Thoracic aorta (tissue), 2 donors: Measurements from ENCODE around the gene NPR1. TPM values are rescaled to one million over a fixed set of nuclear protein-coding genes. Genes with fewer than 3 reads are reported as not detected.
A peak's percentile ranks its signal among the peaks of the same experiment; 100 is the strongest.

Source experiments
- ATAC-seq: fragments of 150-250 bp; one replicate; pipeline ENCODE4 v1.8.0; 2017; ENCODE audit warnings: low read depth; ENCODE audit not compliant: insufficient number of reproducible peaks, low FRiP score
- DNase-seq: peaks from one replicate; pipeline ENCODE4 v3.0.0-alpha.2; 2020; ENCODE audit warnings: low spot score
- H3K27ac ChIP-seq, 2 donors: fragments of 200-600 bp; sonication (generic); 1 replicate in 1 of 2; 2 replicates in 1 of 2; pipeline ENCODE4 v1.5.1; 2016; ENCODE audit warnings: mild to moderate bottlenecking in 2 of 2, moderate library complexity in 2 of 2
- H3K27me3 ChIP-seq: fragments of 200-600 bp; sonication (generic); replicated peaks from 2 replicates; pipeline ENCODE4 v1.6.0; 2016; ENCODE audit warnings: mild to moderate bottlenecking; ENCODE audit not compliant: insufficient read depth
- H3K36me3 ChIP-seq: fragments of 200-600 bp; sonication (generic); one replicate; pipeline ENCODE4 v1.5.1; 2016
- H3K4me1 ChIP-seq, 2 donors: fragments of 200-600 bp; sonication (generic); 1 replicate in 1 of 2; 2 replicates in 1 of 2; pipeline versions ENCODE4 v1.5.1 to v1.6.0; 2016; ENCODE audit warnings: low read depth in 2 of 2, mild to moderate bottlenecking in 1 of 2; ENCODE audit not compliant: control insufficient read depth in 1 of 2
- H3K4me3 ChIP-seq: fragments of 200-600 bp; sonication (generic); 2 replicates; pipeline ENCODE4 v1.5.1; 2016; ENCODE audit warnings: mild to moderate bottlenecking
- H3K9me3 ChIP-seq: fragments of 200-600 bp; sonication (generic); 2 replicates; pipeline ENCODE4 v1.5.1; 2016
- total RNA-seq, 2 donors: library from RNA; depleted of rRNA; stranded (reverse); fragments of >200 nt; gene quantifications; one replicate each; pipeline versions ENCODE4 v1.1.0 to v1.2.3, GENCODE V29; 2016
- TF ChIP-seq, protein P1 (sequence below): fragments of 200-600 bp; sonication (generic); IDR thresholded peaks from one replicate; pipeline ENCODE4 v1.5.1; 2019; ENCODE audit warnings: antibody characterized with exemption

NPR1 gene
- total RNA-seq, 2 donors from 2014 or later: 279 to 293 TPM

DNA sequence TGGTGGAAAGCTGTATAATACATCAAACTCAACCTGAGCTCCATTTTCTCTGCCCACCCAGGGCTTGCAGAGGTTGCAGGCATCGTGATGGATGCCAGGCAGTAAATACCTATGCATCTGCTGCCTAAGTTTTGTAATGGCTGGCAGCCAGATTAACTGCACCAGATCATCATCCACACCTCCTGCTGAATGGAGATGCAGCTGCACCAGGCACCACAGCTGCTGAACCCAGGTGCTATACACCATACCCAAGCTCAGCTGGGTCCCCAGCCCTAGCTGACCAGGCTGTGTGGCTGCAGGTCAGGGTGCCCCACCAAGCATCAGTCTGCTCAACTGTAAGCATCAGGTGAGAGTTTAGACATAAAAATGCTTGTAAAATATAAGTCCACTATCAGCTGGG lies 26.7 kb upstream of the NPR1 start:
- no peaks in the 10 kb centered on the region for H3K36me3 ChIP-seq
- H3K27me3 ChIP-seq: no peaks in the 10 kb centered on the region
- no peaks in the 10 kb centered on the region for H3K9me3 ChIP-seq
- H3K4me1 ChIP-seq: peaks cover 10 to 13% of the 10 kb centered on the region in 2 donors
- DNase-seq (no peak), ATAC-seq (no peak)
- H3K27ac ChIP-seq: no peak overlapping the region
- TF ChIP-seq, protein P1, sequence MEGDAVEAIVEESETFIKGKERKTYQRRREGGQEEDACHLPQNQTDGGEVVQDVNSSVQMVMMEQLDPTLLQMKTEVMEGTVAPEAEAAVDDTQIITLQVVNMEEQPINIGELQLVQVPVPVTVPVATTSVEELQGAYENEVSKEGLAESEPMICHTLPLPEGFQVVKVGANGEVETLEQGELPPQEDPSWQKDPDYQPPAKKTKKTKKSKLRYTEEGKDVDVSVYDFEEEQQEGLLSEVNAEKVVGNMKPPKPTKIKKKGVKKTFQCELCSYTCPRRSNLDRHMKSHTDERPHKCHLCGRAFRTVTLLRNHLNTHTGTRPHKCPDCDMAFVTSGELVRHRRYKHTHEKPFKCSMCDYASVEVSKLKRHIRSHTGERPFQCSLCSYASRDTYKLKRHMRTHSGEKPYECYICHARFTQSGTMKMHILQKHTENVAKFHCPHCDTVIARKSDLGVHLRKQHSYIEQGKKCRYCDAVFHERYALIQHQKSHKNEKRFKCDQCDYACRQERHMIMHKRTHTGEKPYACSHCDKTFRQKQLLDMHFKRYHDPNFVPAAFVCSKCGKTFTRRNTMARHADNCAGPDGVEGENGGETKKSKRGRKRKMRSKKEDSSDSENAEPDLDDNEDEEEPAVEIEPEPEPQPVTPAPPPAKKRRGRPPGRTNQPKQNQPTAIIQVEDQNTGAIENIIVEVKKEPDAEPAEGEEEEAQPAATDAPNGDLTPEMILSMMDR: no peak
- H3K4me3 ChIP-seq: no peak overlapping the region

GRCh38 chr1:153652805-153653500 lies 25.5 kb upstream of the NPR1 start:
- ATAC-seq: no peak
- Histone ChIP-seq H3K9me3 (no peaks in the 10 kb centered on the region), H3K4me3 (no peak overlapping the region), H3K27me3 (no peaks in the 10 kb centered on the region), H3K4me1 (peaks cover 10 to 13% of the 10 kb centered on the region in 2 donors), H3K27ac (peak overlapping the region; percentile 26 to 38), H3K36me3 (no peaks in the 10 kb centered on the region)
- TF ChIP-seq, protein P1: no peak
- DNase-seq: no peak

DNA sequence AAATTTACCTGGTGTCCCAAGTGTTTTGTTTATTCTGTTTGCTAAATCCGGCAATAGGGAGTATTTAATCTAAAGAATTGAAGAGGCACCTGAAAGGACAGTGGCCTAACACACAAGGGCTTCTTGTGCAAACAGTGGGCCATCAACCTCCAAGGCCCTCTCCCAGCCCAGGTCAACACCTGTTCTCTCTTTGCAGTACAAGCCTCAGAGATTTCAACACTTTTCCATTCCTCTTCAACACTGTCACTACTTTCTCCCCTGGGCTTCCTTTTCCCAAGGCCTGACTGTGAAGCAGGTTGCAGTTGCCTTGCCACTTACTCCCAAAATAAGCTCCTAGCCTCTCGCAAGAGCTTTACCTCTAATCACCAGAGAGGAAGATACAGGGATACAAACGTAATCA lies 23.2 kb upstream of the NPR1 start:
- DNase-seq (no peak), ATAC-seq (no peak)
- no peak overlapping the region for H3K4me3 ChIP-seq
- no peak overlapping the region for H3K27ac ChIP-seq
- H3K9me3 ChIP-seq: no peaks in the 10 kb centered on the region
- no peaks in the 10 kb centered on the region for H3K36me3 ChIP-seq
- H3K4me1 ChIP-seq: peaks cover 0 to 10% of the 10 kb centered on the region in 2 donors
- H3K27me3 ChIP-seq: no peaks in the 10 kb centered on the region
- TF ChIP-seq, protein P1: no peak

DNA sequence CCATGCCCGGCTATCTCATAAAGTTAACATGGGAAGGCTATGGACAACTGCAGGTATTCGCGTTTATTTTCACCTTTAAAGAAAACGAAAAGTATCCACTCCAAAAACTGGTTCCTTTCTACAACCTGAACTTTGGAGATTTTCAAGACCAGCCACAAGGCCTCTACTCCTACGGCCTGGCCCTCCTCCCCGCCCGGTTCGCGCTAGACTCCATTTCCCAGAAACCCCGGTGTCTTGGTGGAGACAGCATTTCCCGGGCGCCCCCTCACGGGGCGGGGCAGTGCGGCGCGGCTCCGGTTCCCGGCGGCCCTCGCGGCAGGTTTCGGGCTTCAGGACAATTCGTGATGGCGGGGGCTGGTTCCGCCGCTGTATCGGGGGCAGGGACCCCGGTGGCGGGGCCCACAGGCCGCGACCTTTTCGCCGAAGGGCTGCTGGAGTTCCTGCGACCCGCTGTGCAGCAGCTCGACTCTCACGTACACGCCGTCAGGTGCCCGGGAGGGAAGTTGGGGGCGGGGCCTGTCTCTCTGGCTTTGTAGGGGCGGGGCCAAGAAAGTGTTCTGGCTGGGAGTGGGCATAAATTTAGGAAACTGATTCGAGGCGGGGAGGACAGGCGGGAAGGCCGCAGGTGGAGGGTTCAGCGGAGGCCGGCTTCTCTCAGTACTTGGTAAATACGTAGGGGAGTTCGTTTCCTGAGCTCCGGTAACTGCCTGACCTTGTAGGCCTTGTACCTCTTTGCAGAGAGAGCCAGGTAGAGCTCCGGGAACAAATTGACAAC lies 19.9 kb upstream of the NPR1 start, which contains the start of gene SNAPIN:
TSS of gene SNAPIN (plus strand) at position 304 of the 775 bp plus-strand sequence. CDS start at position 345, 41 bp downstream.
- ATAC-seq (peak; percentile 89), DNase-seq (peak; percentile 84)
- H3K9me3 ChIP-seq: no peaks in the 10 kb centered on the region
- H3K4me1 ChIP-seq: peaks cover 0 to 10% of the 10 kb centered on the region in 2 donors
- no peaks in the 10 kb centered on the region for H3K27me3 ChIP-seq
- peak within 1 kb of the TSS; percentile 88 to 97 for H3K27ac ChIP-seq
- TF ChIP-seq, protein P1: no peak
- peak within 1 kb of the TSS; percentile 98 for H3K4me3 ChIP-seq
- H3K36me3 ChIP-seq: peaks cover 25% of the 10 kb centered on the region

- ATAC-seq (no peak), DNase-seq (no peak)
- no peaks in the 10 kb centered on the region for H3K9me3 ChIP-seq
- H3K27me3 ChIP-seq: no peaks in the 10 kb centered on the region
- H3K4me3 ChIP-seq: peak overlapping the region; percentile 98
- peaks cover 0 to 10% of the 10 kb centered on the region in 2 donors for H3K4me1 ChIP-seq
- H3K27ac ChIP-seq: peak overlapping the region; percentile 88 to 97
- TF ChIP-seq, protein P1: no peak
- peaks cover 30% of the 10 kb centered on the region for H3K36me3 ChIP-seq
Observed at GRCh38 chr1:153659175-153659534, 19.3 kb upstream of the NPR1 start.
